Activated B cell treated with CpG ODN at 0.5 μM for 24 hours (primary cell): ENCODE measurements around the gene MYO5C. TPM values are rescaled to one million over a fixed set of nuclear protein-coding genes. Genes with fewer than 3 reads are reported as not detected.

Experiments used
- ATAC-seq: fragments of 200-7000 bp; cut with Tn5 transposase; one replicate; pipeline ENCODE4 v1.10.0; 2021; ENCODE audit warnings: low read depth, mild to moderate bottlenecking, moderate library complexity
- CTCF ChIA-PET: fragments of 350-600 bp; sonication (Branson Sonifier 250); formaldehyde crosslinking; loops from one replicate; lab custom pipeline; 2021; ENCODE audit warnings: antibody characterized with exemption; lab: Charles Lee
- POLR2A ChIA-PET: fragments of 350-600 bp; sonication (Branson Sonifier 250); formaldehyde crosslinking; loops from one replicate; lab custom pipeline; 2021; ENCODE audit warnings: antibody characterized with exemption; lab: Charles Lee
- DNase-seq: peaks from one replicate; pipeline ENCODE4 v3.0.0; 2022
- H3K27ac Mint-ChIP-seq: one replicate; pipeline ENCODE4 v1.8.0; 2020; ENCODE audit warnings: mixed read lengths
- H3K27me3 Mint-ChIP-seq: one replicate; pipeline ENCODE4 v1.8.0; 2021; ENCODE audit warnings: mixed read lengths
- H3K36me3 Mint-ChIP-seq: one replicate; pipeline ENCODE4 v1.8.0; 2021; ENCODE audit warnings: low read depth, mixed read lengths
- H3K4me1 Mint-ChIP-seq: one replicate; pipeline ENCODE4 v1.8.0; 2021; ENCODE audit warnings: mixed read lengths
- H3K4me3 Mint-ChIP-seq: one replicate; pipeline ENCODE4 v1.8.0; 2020; ENCODE audit warnings: mild to moderate bottlenecking, mixed read lengths
- H3K9me3 Mint-ChIP-seq: one replicate; pipeline ENCODE4 v1.8.0; 2020; ENCODE audit warnings: mixed read lengths
- CTCF ChIP-seq: fragments of 200-600 bp; IDR thresholded peaks from one replicate; pipeline ENCODE4 v1.8.0; 2022; ENCODE audit warnings: antibody characterized with exemption, mild to moderate bottlenecking
- intact Hi-C: fragments of 100-400 bp; cut with micrococcal nuclease; formaldehyde crosslinking; loops from one replicate; pipeline ENCODE4 v1.15.1; 2024
- total RNA-seq: library from RNA; stranded (reverse); gene quantifications from 2 replicates; pipeline ENCODE4 v1.2.3, GENCODE V29; 2022

MYO5C gene
- total RNA-seq, 1 donor from 2014 or later: 3.3 TPM

- ChIA-PET POLR2A (interaction anchor here (0.6 to 1.8 kb wide), 2 partner anchors 172 to 404 kb away, joined by 5 to 9 read pairs; no protein-coding TSS in a partner anchor), CTCF (interaction anchor here (0.6 to 3.0 kb wide), 12 partner anchors 11 to 406 kb away, joined by 3 to 31 read pairs (median 6); partner anchors contain the start of gene MYO5A)
- Mint-ChIP-seq H3K4me1 (peaks cover 13% of the 10 kb centered on the region), H3K9me3 (no peaks in the 10 kb centered on the region), H3K4me3 (no peak overlapping the region), H3K27me3 (no peaks in the 10 kb centered on the region), H3K27ac (peak overlapping the region; percentile 15), H3K36me3 (peaks cover 54% of the 10 kb centered on the region)
- TF ChIP-seq CTCF: no peak
- no peak for DNase-seq
- ATAC-seq: peak; percentile 99
- intact Hi-C loops: loop anchor here (1.0 to 5.0 kb wide), 7 partner anchors 75 to 404 kb away; partner anchors contain the start of genes ARPP19 and ATOSA
Observed at GRCh38 chr15:52331490-52332240, 36.1 kb upstream of the MYO5C start.

- CTCF ChIA-PET: no interaction called here
- POLR2A ChIA-PET: no interaction called here
- H3K27me3 Mint-ChIP-seq: no peaks in the 10 kb centered on the region
- intact Hi-C loops: loop anchor here (2.0 to 5.0 kb wide), 4 partner anchors 133 to 349 kb away; partner anchors contain the start of genes ARPP19 and ATOSA
- H3K27ac Mint-ChIP-seq: no peak overlapping the region
- no peaks in the 10 kb centered on the region for H3K9me3 Mint-ChIP-seq
- H3K4me1 Mint-ChIP-seq: peaks cover 13% of the 10 kb centered on the region
- DNase-seq (no peak), ATAC-seq (no peak)
- peaks cover 57% of the 10 kb centered on the region for H3K36me3 Mint-ChIP-seq
- H3K4me3 Mint-ChIP-seq: no peak overlapping the region
- no peak for TF ChIP-seq CTCF
Observed at GRCh38 chr15:52329987-52330386, 34.4 kb upstream of the MYO5C start.

- CTCF ChIA-PET: interaction anchor here (0.9 kb wide), 1 partner anchor 72 kb away, joined by 3 read pairs; no protein-coding TSS in a partner anchor
- Mint-ChIP-seq H3K4me1 (peaks cover 13% of the 10 kb centered on the region), H3K36me3 (peaks cover 54% of the 10 kb centered on the region), H3K4me3 (no peak overlapping the region), H3K9me3 (no peaks in the 10 kb centered on the region), H3K27me3 (no peaks in the 10 kb centered on the region), H3K27ac (no peak overlapping the region)
- no peak for DNase-seq
- TF ChIP-seq CTCF: no peak
- POLR2A ChIA-PET: no interaction called here
- ATAC-seq: no peak
- intact Hi-C loops: no loop called here
Observed at GRCh38 chr15:52329150-52329549, 33.5 kb upstream of the MYO5C start.

GRCh38 chr15:52328680-52329079 is 33.1 kb upstream of the MYO5C start:
- Mint-ChIP-seq H3K27ac (no peak overlapping the region), H3K36me3 (peaks cover 57% of the 10 kb centered on the region), H3K9me3 (no peaks in the 10 kb centered on the region), H3K4me3 (no peak overlapping the region), H3K27me3 (no peaks in the 10 kb centered on the region), H3K4me1 (peaks cover 13% of the 10 kb centered on the region)
- no peak for DNase-seq
- TF ChIP-seq CTCF: no peak
- ATAC-seq: no peak
- POLR2A ChIA-PET: no interaction called here
- CTCF ChIA-PET: interaction anchor here (0.9 kb wide), 1 partner anchor 72 kb away, joined by 3 read pairs; no protein-coding TSS in a partner anchor
- intact Hi-C loops: no loop called here

GRCh38 chr15:52326756-52327155 is 31.2 kb upstream of the MYO5C start:
- Mint-ChIP-seq H3K4me1 (peaks cover 7% of the 10 kb centered on the region), H3K27ac (no peak overlapping the region), H3K27me3 (no peaks in the 10 kb centered on the region), H3K4me3 (no peak overlapping the region), H3K36me3 (peaks cover 66% of the 10 kb centered on the region), H3K9me3 (no peaks in the 10 kb centered on the region)
- ChIA-PET CTCF (no interaction called here), POLR2A (no interaction called here)
- no peak for DNase-seq
- no peak for TF ChIP-seq CTCF
- no peak for ATAC-seq
- intact Hi-C loops: no loop called here
